ENCODE results near the gene RTP3. TPM values are rescaled to one million over a fixed set of nuclear protein-coding genes. Genes with fewer than 3 reads are reported as not detected.

RTP3 gene
- polyA plus RNA-seq, 1 donor from 2014 or later = not detected

DNA sequence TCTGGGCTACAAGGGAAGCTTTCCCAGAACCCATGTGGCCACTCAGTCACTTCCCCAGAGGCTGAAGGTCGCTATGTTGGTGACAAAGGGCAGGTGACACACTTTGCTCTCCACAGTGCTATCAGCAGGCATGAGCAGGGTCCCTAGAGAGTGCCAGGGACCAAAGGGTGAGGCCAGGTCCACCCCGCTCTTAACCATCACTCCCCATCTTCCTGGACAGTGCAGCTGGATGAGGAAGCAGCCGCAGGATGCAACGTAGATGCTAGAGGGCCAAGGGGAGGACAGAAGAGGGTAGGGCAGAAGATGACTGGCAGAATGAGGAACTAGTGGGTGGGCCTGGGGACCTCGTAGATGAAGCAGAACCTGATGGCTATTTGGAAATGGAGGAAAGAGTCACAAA is 19.4 kb upstream of the RTP3 start:
- Histone ChIP-seq H3F3A (ENCODE audit: insufficient read depth, low read length, poor library complexity, severe bottlenecking) (no peaks in the 10 kb centered on the region), H3K4me2 (ENCODE audit: low read length) (no peak overlapping the region), H3K9me3 (ENCODE audit: low read length) (no peaks in the 10 kb centered on the region), H3K27ac (ENCODE audit: low read length) (no peak overlapping the region), H3K9me2 (ENCODE audit: insufficient read depth, low read length) (no peaks in the 10 kb centered on the region), H3K4me3 (ENCODE audit: low read length) (no peak overlapping the region), H2AFZ (ENCODE audit: low read depth, low read length) (no peak overlapping the region), H3K9ac (ENCODE audit: low read length) (no peak overlapping the region), H3K79me2 (replicated peaks; ENCODE audit: insufficient read depth, low read length) (no peaks in the 10 kb centered on the region), H3K27me3 (ENCODE audit: insufficient read depth, low read depth, low read length) (no peaks in the 10 kb centered on the region), H3K36me3 (ENCODE audit: insufficient read depth, low read length) (no peaks in the 10 kb centered on the region), H4K20me1 (ENCODE audit: insufficient read depth) (no peaks in the 10 kb centered on the region)
- TF ChIP-seq RAD21 (conservative IDR thresholded peaks at IDR 0.05) = no peak
- no peak for TF ChIP-seq TAF1 (IDR thresholded peaks at IDR 0.05; ENCODE audit: low read depth)
- no peak for TF ChIP-seq POLR2AphosphoS5 (IDR thresholded peaks at IDR 0.05)
- TF ChIP-seq EP300 (conservative IDR thresholded peaks at IDR 0.05; ENCODE audit: poor library complexity, severe bottlenecking) = no peak

DNA sequence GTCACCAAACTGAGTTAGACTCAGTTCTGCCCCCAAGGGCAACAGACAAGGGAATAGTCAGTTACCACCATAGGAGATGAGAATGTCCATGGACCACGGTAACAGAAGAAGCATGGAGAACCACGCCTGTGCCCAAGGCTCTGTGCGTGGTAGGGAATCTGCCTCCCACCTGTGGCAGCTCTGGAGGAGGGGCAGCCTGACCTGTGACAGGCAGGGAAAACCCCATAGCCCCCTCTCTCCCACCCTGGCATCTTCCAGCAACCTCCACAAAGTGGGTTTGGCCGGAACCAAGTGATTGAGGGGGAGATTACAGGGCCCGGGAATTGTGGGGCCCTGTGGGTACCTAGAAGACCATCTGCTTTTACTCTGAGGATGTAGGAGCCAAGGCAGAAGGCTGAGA is 18.8 kb upstream of the RTP3 start:
- Histone ChIP-seq H3K9me3 (ENCODE audit: low read length) (no peaks in the 10 kb centered on the region), H3K27ac (ENCODE audit: low read length) (no peak overlapping the region), H3F3A (ENCODE audit: insufficient read depth, low read length, poor library complexity, severe bottlenecking) (no peaks in the 10 kb centered on the region), H3K27me3 (ENCODE audit: insufficient read depth, low read depth, low read length) (no peaks in the 10 kb centered on the region), H3K79me2 (replicated peaks; ENCODE audit: insufficient read depth, low read length) (no peaks in the 10 kb centered on the region), H4K20me1 (ENCODE audit: insufficient read depth) (no peaks in the 10 kb centered on the region), H3K36me3 (ENCODE audit: insufficient read depth, low read length) (no peaks in the 10 kb centered on the region), H3K4me2 (ENCODE audit: low read length) (no peak overlapping the region), H3K9ac (ENCODE audit: low read length) (no peak overlapping the region), H3K4me3 (ENCODE audit: low read length) (no peak overlapping the region), H3K9me2 (ENCODE audit: insufficient read depth, low read length) (no peaks in the 10 kb centered on the region), H2AFZ (ENCODE audit: low read depth, low read length) (no peak overlapping the region)
- TF ChIP-seq MXI1 (conservative IDR thresholded peaks at IDR 0.05; ENCODE audit: poor library complexity, severe bottlenecking) (no peak), RAD21 (conservative IDR thresholded peaks at IDR 0.05) (no peak), EP300 (conservative IDR thresholded peaks at IDR 0.05; ENCODE audit: poor library complexity, severe bottlenecking) (no peak), EZH2 (IDR thresholded peaks at IDR 0.05; ENCODE audit: borderline replicate concordance, insufficient read depth, low read length, poor library complexity, severe bottlenecking) (no peak), TAF1 (IDR thresholded peaks at IDR 0.05; ENCODE audit: low read depth) (no peak), POLR2AphosphoS5 (IDR thresholded peaks at IDR 0.05) (no peak), SMC3 (conservative IDR thresholded peaks at IDR 0.05; ENCODE audit: poor library complexity) (no peak)
- TF ChIP-seq, protein P1, sequence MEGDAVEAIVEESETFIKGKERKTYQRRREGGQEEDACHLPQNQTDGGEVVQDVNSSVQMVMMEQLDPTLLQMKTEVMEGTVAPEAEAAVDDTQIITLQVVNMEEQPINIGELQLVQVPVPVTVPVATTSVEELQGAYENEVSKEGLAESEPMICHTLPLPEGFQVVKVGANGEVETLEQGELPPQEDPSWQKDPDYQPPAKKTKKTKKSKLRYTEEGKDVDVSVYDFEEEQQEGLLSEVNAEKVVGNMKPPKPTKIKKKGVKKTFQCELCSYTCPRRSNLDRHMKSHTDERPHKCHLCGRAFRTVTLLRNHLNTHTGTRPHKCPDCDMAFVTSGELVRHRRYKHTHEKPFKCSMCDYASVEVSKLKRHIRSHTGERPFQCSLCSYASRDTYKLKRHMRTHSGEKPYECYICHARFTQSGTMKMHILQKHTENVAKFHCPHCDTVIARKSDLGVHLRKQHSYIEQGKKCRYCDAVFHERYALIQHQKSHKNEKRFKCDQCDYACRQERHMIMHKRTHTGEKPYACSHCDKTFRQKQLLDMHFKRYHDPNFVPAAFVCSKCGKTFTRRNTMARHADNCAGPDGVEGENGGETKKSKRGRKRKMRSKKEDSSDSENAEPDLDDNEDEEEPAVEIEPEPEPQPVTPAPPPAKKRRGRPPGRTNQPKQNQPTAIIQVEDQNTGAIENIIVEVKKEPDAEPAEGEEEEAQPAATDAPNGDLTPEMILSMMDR (IDR thresholded peaks at IDR 0.05; ENCODE audit: poor library complexity, severe bottlenecking) = no peak
- TF ChIP-seq, protein P2, sequence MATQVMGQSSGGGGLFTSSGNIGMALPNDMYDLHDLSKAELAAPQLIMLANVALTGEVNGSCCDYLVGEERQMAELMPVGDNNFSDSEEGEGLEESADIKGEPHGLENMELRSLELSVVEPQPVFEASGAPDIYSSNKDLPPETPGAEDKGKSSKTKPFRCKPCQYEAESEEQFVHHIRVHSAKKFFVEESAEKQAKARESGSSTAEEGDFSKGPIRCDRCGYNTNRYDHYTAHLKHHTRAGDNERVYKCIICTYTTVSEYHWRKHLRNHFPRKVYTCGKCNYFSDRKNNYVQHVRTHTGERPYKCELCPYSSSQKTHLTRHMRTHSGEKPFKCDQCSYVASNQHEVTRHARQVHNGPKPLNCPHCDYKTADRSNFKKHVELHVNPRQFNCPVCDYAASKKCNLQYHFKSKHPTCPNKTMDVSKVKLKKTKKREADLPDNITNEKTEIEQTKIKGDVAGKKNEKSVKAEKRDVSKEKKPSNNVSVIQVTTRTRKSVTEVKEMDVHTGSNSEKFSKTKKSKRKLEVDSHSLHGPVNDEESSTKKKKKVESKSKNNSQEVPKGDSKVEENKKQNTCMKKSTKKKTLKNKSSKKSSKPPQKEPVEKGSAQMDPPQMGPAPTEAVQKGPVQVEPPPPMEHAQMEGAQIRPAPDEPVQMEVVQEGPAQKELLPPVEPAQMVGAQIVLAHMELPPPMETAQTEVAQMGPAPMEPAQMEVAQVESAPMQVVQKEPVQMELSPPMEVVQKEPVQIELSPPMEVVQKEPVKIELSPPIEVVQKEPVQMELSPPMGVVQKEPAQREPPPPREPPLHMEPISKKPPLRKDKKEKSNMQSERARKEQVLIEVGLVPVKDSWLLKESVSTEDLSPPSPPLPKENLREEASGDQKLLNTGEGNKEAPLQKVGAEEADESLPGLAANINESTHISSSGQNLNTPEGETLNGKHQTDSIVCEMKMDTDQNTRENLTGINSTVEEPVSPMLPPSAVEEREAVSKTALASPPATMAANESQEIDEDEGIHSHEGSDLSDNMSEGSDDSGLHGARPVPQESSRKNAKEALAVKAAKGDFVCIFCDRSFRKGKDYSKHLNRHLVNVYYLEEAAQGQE (IDR thresholded peaks at IDR 0.05; ENCODE audit: borderline replicate concordance) = no peak

DNA sequence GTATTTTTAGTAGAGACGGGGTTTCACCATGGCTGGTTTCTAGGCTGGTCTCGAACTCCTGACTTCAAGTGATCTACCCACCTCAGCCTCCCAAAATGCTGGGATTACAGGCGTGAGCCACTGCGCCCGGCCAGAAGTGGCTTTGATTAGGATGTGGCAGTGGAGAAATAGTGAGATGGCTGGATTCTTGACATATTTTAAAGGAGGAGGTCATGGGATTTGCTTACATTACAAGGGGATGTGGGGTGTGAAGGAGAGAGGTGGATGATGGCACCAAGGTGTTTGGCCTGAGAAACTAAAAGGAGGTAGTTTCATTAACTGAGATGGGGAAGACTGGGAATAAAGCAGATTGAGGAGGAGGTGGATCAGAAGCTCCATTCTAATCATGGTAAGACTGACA is 18.1 kb upstream of the RTP3 start:
- H3K4me2 ChIP-seq (ENCODE audit: low read length) = no peak overlapping the region
- TF ChIP-seq SMC3 (conservative IDR thresholded peaks at IDR 0.05; ENCODE audit: poor library complexity) (no peak), RAD21 (conservative IDR thresholded peaks at IDR 0.05) (no peak), POLR2AphosphoS5 (IDR thresholded peaks at IDR 0.05) (no peak), EZH2 (IDR thresholded peaks at IDR 0.05; ENCODE audit: borderline replicate concordance, insufficient read depth, low read length, poor library complexity, severe bottlenecking) (no peak), MXI1 (conservative IDR thresholded peaks at IDR 0.05; ENCODE audit: poor library complexity, severe bottlenecking) (no peak), EP300 (conservative IDR thresholded peaks at IDR 0.05; ENCODE audit: poor library complexity, severe bottlenecking) (no peak)
- TF ChIP-seq, protein P1 (IDR thresholded peaks at IDR 0.05; ENCODE audit: poor library complexity, severe bottlenecking) = no peak
- TF ChIP-seq, protein P2 (IDR thresholded peaks at IDR 0.05; ENCODE audit: borderline replicate concordance) = no peak
- no peak overlapping the region for H3K4me3 ChIP-seq (ENCODE audit: low read length)
- no peaks in the 10 kb centered on the region for H3K9me3 ChIP-seq (ENCODE audit: low read length)
- H3K36me3 ChIP-seq (ENCODE audit: insufficient read depth, low read length) = no peaks in the 10 kb centered on the region
- no peaks in the 10 kb centered on the region for H3K79me2 ChIP-seq (replicated peaks; ENCODE audit: insufficient read depth, low read length)
- no peaks in the 10 kb centered on the region for H3K27me3 ChIP-seq (ENCODE audit: insufficient read depth, low read depth, low read length)
- H3K27ac ChIP-seq (ENCODE audit: low read length) = no peak overlapping the region
- no peaks in the 10 kb centered on the region for H4K20me1 ChIP-seq (ENCODE audit: insufficient read depth)
- no peaks in the 10 kb centered on the region for H3K9me2 ChIP-seq (ENCODE audit: insufficient read depth, low read length)
- H3F3A ChIP-seq (ENCODE audit: insufficient read depth, low read length, poor library complexity, severe bottlenecking) = no peaks in the 10 kb centered on the region
- H3K9ac ChIP-seq (ENCODE audit: low read length) = no peak overlapping the region
- H2AFZ ChIP-seq (ENCODE audit: low read depth, low read length) = no peak overlapping the region

Measured in neural cell (in vitro differentiated cells).